Activated CD8-positive, alpha-beta T cell treated with anti-CD3 and anti-CD28 coated beads for 36 hours (primary cell): ENCODE measurements around the gene ZDHHC16. TPM values are rescaled to one million over a fixed set of nuclear protein-coding genes. Genes with fewer than 3 reads are reported as not detected.

Source experiments
- ATAC-seq: fragments of 200-7000 bp; cut with Tn5 transposase; one replicate; pipeline ENCODE4 v1.10.0; 2021; ENCODE audit warnings: mild to moderate bottlenecking, moderate library complexity
- CTCF ChIA-PET: fragments of 350-600 bp; sonication (Branson Sonifier 250); formaldehyde crosslinking; loops from one replicate; lab custom pipeline; 2021; ENCODE audit warnings: antibody characterized with exemption; lab: Charles Lee
- POLR2A ChIA-PET: fragments of 350-600 bp; sonication (Branson Sonifier 250); formaldehyde crosslinking; loops from one replicate; lab custom pipeline; 2021; ENCODE audit warnings: antibody characterized with exemption; lab: Charles Lee
- DNase-seq: peaks from one replicate; pipeline ENCODE4 v3.0.0-alpha.2; 2020
- H3K27ac Mint-ChIP-seq: one replicate; pipeline ENCODE4 v1.8.0; 2021; ENCODE audit warnings: mild to moderate bottlenecking, mixed read lengths
- H3K27me3 Mint-ChIP-seq: one replicate; pipeline ENCODE4 v1.8.0; 2021; ENCODE audit warnings: mixed read lengths
- H3K36me3 Mint-ChIP-seq: one replicate; pipeline ENCODE4 v1.8.0; 2021; ENCODE audit warnings: low read depth, mixed read lengths
- H3K4me1 Mint-ChIP-seq: one replicate; pipeline ENCODE4 v1.8.0; 2021; ENCODE audit warnings: low read depth, mixed read lengths
- H3K4me3 Mint-ChIP-seq: one replicate; pipeline ENCODE4 v1.8.0; 2021; ENCODE audit warnings: mild to moderate bottlenecking, moderate library complexity, mixed read lengths
- H3K9me3 Mint-ChIP-seq: one replicate; pipeline ENCODE4 v1.8.0; 2021; ENCODE audit warnings: mixed read lengths
- CTCF ChIP-seq: fragments of 200-600 bp; IDR thresholded peaks from one replicate; pipeline ENCODE4 v1.8.0; 2022; ENCODE audit warnings: antibody characterized with exemption, mild to moderate bottlenecking
- intact Hi-C: fragments of 100-400 bp; cut with micrococcal nuclease; formaldehyde crosslinking; loops from one replicate; pipeline ENCODE4 v1.10.0; 2022
- total RNA-seq, 2 experiments: library from RNA; stranded (reverse); gene quantifications; one replicate each; pipeline ENCODE4 v1.2.3, GENCODE V29; 2021

Gene ZDHHC16
- total RNA-seq, 2 experiments from 2014 or later = 23.8 to 25.2 TPM

GRCh38 chr10:97490592-97490991 lies 44.6 kb downstream of the ZDHHC16 start:
- POLR2A ChIA-PET = interaction anchor here (1.2 kb wide), 1 partner anchor 60 kb away, joined by 3 read pairs; no protein-coding TSS in a partner anchor
- no peak for DNase-seq
- H3K4me3 Mint-ChIP-seq = no peak overlapping the region
- intact Hi-C loops = loop anchor here (10.0 kb wide), 1 partner anchor 86 kb away; the partner anchor contains the start of gene RRP12
- peaks cover 23% of the 10 kb centered on the region for H3K36me3 Mint-ChIP-seq
- H3K27ac Mint-ChIP-seq = no peak overlapping the region
- ATAC-seq = no peak
- CTCF ChIA-PET = interaction anchor here (1.3 to 1.7 kb wide), 2 partner anchors 10 to 26 kb away, joined by 4 read pairs; no protein-coding TSS in a partner anchor
- peaks cover 44% of the 10 kb centered on the region for H3K4me1 Mint-ChIP-seq
- TF ChIP-seq CTCF = no peak
- no peaks in the 10 kb centered on the region for H3K9me3 Mint-ChIP-seq
- no peaks in the 10 kb centered on the region for H3K27me3 Mint-ChIP-seq

GRCh38 chr10:97494151-97494550 lies 48.2 kb downstream of the ZDHHC16 start:
- CTCF ChIA-PET = interaction anchor here (0.6 to 2.2 kb wide), 3 partner anchors 11 to 60 kb away, joined by 3 to 7 read pairs (median 3); no protein-coding TSS in a partner anchor
- no peaks in the 10 kb centered on the region for H3K9me3 Mint-ChIP-seq

GRCh38 chr10:97494863-97495506 lies 49.0 kb downstream of the ZDHHC16 start:
- H3K9me3 Mint-ChIP-seq = no peaks in the 10 kb centered on the region
- POLR2A ChIA-PET = interaction anchor here (1.0 kb wide), 2 partner anchors 27 to 53 kb away, joined by 4 read pairs; no protein-coding TSS in a partner anchor

More at GRCh38 chr10:97494151-97494550, 48.2 kb downstream of the ZDHHC16 start:
- no peaks in the 10 kb centered on the region for H3K27me3 Mint-ChIP-seq
- H3K27ac Mint-ChIP-seq = peak overlapping the region; percentile 4
- H3K4me1 Mint-ChIP-seq = peaks cover 53% of the 10 kb centered on the region
- POLR2A ChIA-PET = interaction anchor here (1.0 kb wide), 2 partner anchors 26 to 52 kb away, joined by 4 read pairs; no protein-coding TSS in a partner anchor
- no peak for ATAC-seq
- intact Hi-C loops = loop anchor here (10.0 kb wide), 1 partner anchor 89 kb away; the partner anchor contains the start of gene RRP12
- peaks cover 26% of the 10 kb centered on the region for H3K36me3 Mint-ChIP-seq
- no peak overlapping the region for H3K4me3 Mint-ChIP-seq
- DNase-seq = no peak
- TF ChIP-seq CTCF = no peak

GRCh38 chr10:97497572-97498075 lies 51.6 kb downstream of the ZDHHC16 start:
- Mint-ChIP-seq H3K27me3 (peaks cover 26% of the 10 kb centered on the region), H3K4me3 (peak overlapping the region; percentile 89), H3K27ac (peak overlapping the region; percentile 98), H3K9me3 (no peaks in the 10 kb centered on the region), H3K36me3 (peaks cover 26% of the 10 kb centered on the region), H3K4me1 (peaks cover 33% of the 10 kb centered on the region)
- TF ChIP-seq CTCF = no peak
- CTCF ChIA-PET = interaction anchor here (1.5 kb wide), 1 partner anchor 33 kb away, joined by 3 read pairs; no protein-coding TSS in a partner anchor
- ATAC-seq (peak; percentile 38), DNase-seq (peak; percentile 91)
- intact Hi-C loops = loop anchor here (10.0 kb wide), 1 partner anchor 93 kb away; the partner anchor contains the start of gene RRP12
- POLR2A ChIA-PET = interaction anchor here (0.6 to 0.7 kb wide), 2 partner anchors 16 to 41 kb away, joined by 3 read pairs; no protein-coding TSS in a partner anchor

More at GRCh38 chr10:97494863-97495506, 49.0 kb downstream of the ZDHHC16 start:
- intact Hi-C loops = loop anchor here (10.0 kb wide), 1 partner anchor 90 kb away; the partner anchor contains the start of gene RRP12
- peak overlapping the region; percentile 40 for H3K4me3 Mint-ChIP-seq
- H3K27ac Mint-ChIP-seq = peak overlapping the region; percentile 61
- DNase-seq (no peak), ATAC-seq (no peak)
- no peak for TF ChIP-seq CTCF
- H3K27me3 Mint-ChIP-seq = peaks cover 5% of the 10 kb centered on the region
- peaks cover 26% of the 10 kb centered on the region for H3K36me3 Mint-ChIP-seq
- H3K4me1 Mint-ChIP-seq = peaks cover 47% of the 10 kb centered on the region
- CTCF ChIA-PET = interaction anchor here (1.6 to 2.2 kb wide), 2 partner anchors 12 to 59 kb away, joined by 3 to 7 read pairs; no protein-coding TSS in a partner anchor
